ENCODE measurements around the gene SIGMAR1. TPM values are rescaled to one million over a fixed set of nuclear protein-coding genes. Genes with fewer than 3 reads are reported as not detected.

SIGMAR1 gene
- total RNA-seq, 4 donors from 2014 or later, result 73.4 to 90.3 (median 83.9) TPM

- Histone ChIP-seq H3K4me1 (peaks cover 21 to 30% (median 27%) of the 10 kb centered on the region in 4 donors), H3K4me3 (no peak overlapping the region), H3K9me3 (no peaks in the 10 kb centered on the region), H3K27ac (replicated peaks in 1 of 4) (no peak overlapping the region), H3K36me3 (no peaks in the 10 kb centered on the region), H3K27me3 (peaks cover 4 to 97% (median 29%) of the 10 kb centered on the region in 4 donors)
- DNase-seq (ENCODE audit: extremely low spot score), result no peak
- intact Hi-C loops (cut with DNase I), result no loop called here
- TF ChIP-seq CTCF (IDR thresholded peaks at IDR 0.05), result no peak
- no peak for TF ChIP-seq POLR2A (IDR thresholded peaks at IDR 0.05; ENCODE audit: low read depth)
- TF ChIP-seq POLR2AphosphoS5 (IDR thresholded peaks at IDR 0.05), result no peak
- no peak for TF ChIP-seq EP300 (IDR thresholded peaks at IDR 0.05)
- WGBS, result 59% methylated on average over 5 of the region's 11 CpGs
Measured at GRCh38 chr9:34585946-34586669, 51.5 kb downstream of the SIGMAR1 start.

GRCh38 chr9:34584970-34585369, 52.6 kb downstream of the SIGMAR1 start:
- H3K4me3 ChIP-seq, result no peak overlapping the region
- intact Hi-C loops (cut with DNase I), result no loop called here
- no peaks in the 10 kb centered on the region for H3K36me3 ChIP-seq
- no peak for DNase-seq (ENCODE audit: extremely low spot score)
- 92% methylated on average over 2 of the region's 5 CpGs for whole genome bisulfite sequencing
- peaks cover 4 to 97% (median 31%) of the 10 kb centered on the region in 4 donors for H3K27me3 ChIP-seq
- peaks cover 11 to 18% (median 15%) of the 10 kb centered on the region in 4 donors for H3K4me1 ChIP-seq
- H3K27ac ChIP-seq (replicated peaks in 1 of 4), result no peak overlapping the region
- no peaks in the 10 kb centered on the region for H3K9me3 ChIP-seq
- TF ChIP-seq CTCF (IDR thresholded peaks at IDR 0.05), result no peak
- TF ChIP-seq POLR2A (IDR thresholded peaks at IDR 0.05; ENCODE audit: low read depth), result no peak
- TF ChIP-seq EP300 (IDR thresholded peaks at IDR 0.05), result no peak
- no peak for TF ChIP-seq POLR2AphosphoS5 (IDR thresholded peaks at IDR 0.05)

Small RNA genes lying within 50 kb of the gene (small RNA-seq; reads per million reads assigned to genes)
- gene CCL27, result 0 reads per million in 3 donors

Other genes with a start within 250 kb of the SIGMAR1 start
- gene FAM219A, start 179.2 kb downstream of the SIGMAR1 start, total RNA-seq, result 10 to 100 TPM; 12.6 to 19.2 (median 17.0) TPM
- gene DNAI1, start 179.0 kb downstream of the SIGMAR1 start, total RNA-seq, result not detected
- 1 to 10 TPM in 2 of 4 donors, under 1 TPM in 1, not detected in 1; 0.50 to 2.0 (median 1.1) TPM for gene ENHO, start 114.8 kb downstream of the SIGMAR1 start, total RNA-seq
- gene CNTFR, start 48.1 kb downstream of the SIGMAR1 start, total RNA-seq, result 1 to 10 TPM; 1.2 to 3.8 (median 2.7) TPM
- gene RPP25L, start 25.7 kb downstream of the SIGMAR1 start, total RNA-seq, result 10 to 100 TPM; 11.6 to 26.7 (median 20.2) TPM
- gene DCTN3, start 17.3 kb downstream of the SIGMAR1 start, total RNA-seq, result 100 to 1,000 TPM; 104 to 129 (median 113) TPM
- not detected for gene ARID3C, start 8.7 kb downstream of the SIGMAR1 start, total RNA-seq
- 10 to 100 TPM; 15.9 to 34.7 (median 22.9) TPM for gene GALT, start 8.9 kb upstream of the SIGMAR1 start, total RNA-seq
- 10 to 100 TPM; 33.0 to 40.2 (median 33.9) TPM for gene IL11RA, start 14.4 kb upstream of the SIGMAR1 start, total RNA-seq
- gene CCL27, start 24.9 kb upstream of the SIGMAR1 start, total RNA-seq, result not detected
- under 1 TPM in 2 of 4 donors, not detected in 2; 0.57 to 0.71 TPM for gene CCL19, start 53.5 kb upstream of the SIGMAR1 start, total RNA-seq
- 100 to 1,000 TPM in 2 of 4 donors, 10 to 100 TPM in 2; 53.6 to 271 (median 119) TPM for gene CCL21, start 72.3 kb upstream of the SIGMAR1 start, total RNA-seq